ENCODE data around the gene PSPH.

- TF ChIP-seq CTCF (IDR thresholded peaks at IDR 0.05): peak in 3 of 6 experiments; percentile 33 to 61 (median 37)
- no peak for TF ChIP-seq POLR2A (IDR thresholded peaks at IDR 0.05)
Measured at GRCh38 chr7:56079450-56080185, 28.4 kb upstream of the PSPH start.
